NOMO-1 (cell line): Measurements from ENCODE around the gene TCF4.

Experiments
- DNase-seq, 2 experiments: peaks; one replicate each; lab custom pipeline; 2025; ENCODE audit not compliant: unreplicated experiment in 2 of 2; lab: John Stamatoyannopoulos, UW

TCF4 gene

GRCh38 chr18:55588111-55588869 lies at the start of gene TCF4:
TSS of gene TCF4 (minus strand) at chr18:55588192. CDS start at chr18:55587116, 1,076 bp downstream.
- peak; percentile 7 to 26 for DNase-seq

- no peak for DNase-seq
Measured at GRCh38 chr18:55637204-55637603, 49.2 kb upstream of the TCF4 start.

GRCh38 chr18:55635439-55635838 lies 47.4 kb upstream of the TCF4 start:
- no peak for DNase-seq

GRCh38 chr18:55634545-55634944 lies 46.6 kb upstream of the TCF4 start:
- DNase-seq, result peak; percentile 82 to 96

- no peak for DNase-seq
Measured at GRCh38 chr18:55633032-55633431, 45.0 kb upstream of the TCF4 start.

- no peak for DNase-seq
Measured at GRCh38 chr18:55629133-55629532, 41.1 kb upstream of the TCF4 start.

GRCh38 chr18:55627007-55627406 lies 39.0 kb upstream of the TCF4 start:
- DNase-seq, result no peak

- DNase-seq, result no peak
Measured at GRCh38 chr18:55625901-55626300, 37.9 kb upstream of the TCF4 start.

GRCh38 chr18:55623626-55624025 lies 35.6 kb upstream of the TCF4 start:
- DNase-seq, result no peak

- no peak for DNase-seq
Measured at GRCh38 chr18:55610506-55610905, 22.5 kb upstream of the TCF4 start.

- no peak for DNase-seq
Measured at GRCh38 chr18:55609160-55609825, 21.3 kb upstream of the TCF4 start.

- DNase-seq, result no peak
Measured at GRCh38 chr18:55608497-55608896, 20.5 kb upstream of the TCF4 start.

GRCh38 chr18:55607773-55608172 lies 19.8 kb upstream of the TCF4 start:
- DNase-seq, result no peak

GRCh38 chr18:55605733-55606338 lies 17.8 kb upstream of the TCF4 start:
- no peak for DNase-seq

GRCh38 chr18:55603775-55604174 lies 15.8 kb upstream of the TCF4 start:
- DNase-seq, result no peak

GRCh38 chr18:55593888-55594287 lies 5.9 kb upstream of the TCF4 start:
- DNase-seq, result no peak

GRCh38 chr18:55592572-55592971 lies 4.6 kb upstream of the TCF4 start:
- DNase-seq, result no peak

GRCh38 chr18:55592106-55592505 lies 4.1 kb upstream of the TCF4 start:
- no peak for DNase-seq

- DNase-seq, result peak; percentile 20 to 47
Measured at GRCh38 chr18:55589625-55590291, 1.8 kb upstream of the TCF4 start.

- DNase-seq, result no peak
Measured at GRCh38 chr18:55588870-55589595, 1.0 kb upstream of the TCF4 start.
